HepG2 (cell line): ENCODE results near the gene GABRG3. TPM values are rescaled to one million over a fixed set of nuclear protein-coding genes. Genes with fewer than 3 reads are reported as not detected.

Experiments
- HMGA1 ChIP-seq: sonication (generic); formaldehyde crosslinking; conservative IDR thresholded peaks from 2 replicates; pipeline ENCODE4 v1.4.0; 2020; ENCODE audit warnings: missing genetic modification reagents
- HOXA3 ChIP-seq: sonication (generic); formaldehyde crosslinking; IDR thresholded peaks from 2 replicates; pipeline ENCODE4 v1.5.0; 2020; ENCODE audit warnings: missing genetic modification reagents
- MATR3 ChIP-seq: sonication (generic); formaldehyde crosslinking; IDR thresholded peaks from 2 replicates; pipeline ENCODE4 v1.4.0; 2020; ENCODE audit warnings: missing genetic modification reagents
- MTA3 ChIP-seq: sonication (generic); formaldehyde crosslinking; IDR thresholded peaks from 2 replicates; pipeline ENCODE4 v1.4.0; 2020; ENCODE audit warnings: missing genetic modification reagents
- NR1H2 ChIP-seq: sonication (generic); formaldehyde crosslinking; IDR thresholded peaks from 2 replicates; pipeline ENCODE4 v1.8.1; 2022; ENCODE audit warnings: low read depth, missing genetic modification reagents, borderline replicate concordance
- NR2C2 ChIP-seq: sonication (generic); formaldehyde crosslinking; IDR thresholded peaks from 2 replicates; pipeline ENCODE4 v1.4.0; 2020; ENCODE audit warnings: missing genetic modification reagents, mild to moderate bottlenecking, moderate library complexity, borderline replicate concordance
- RFX1 ChIP-seq: fragments of 450-650 bp; IDR thresholded peaks from 2 replicates; pipeline ENCODE4 v1.6.1; 2017
- ZBTB4 ChIP-seq: sonication (generic); formaldehyde crosslinking; IDR thresholded peaks from 2 replicates; pipeline ENCODE4 v1.4.0; 2020; ENCODE audit warnings: missing genetic modification reagents, mild to moderate bottlenecking, borderline replicate concordance
- ZNF33B ChIP-seq: sonication (generic); formaldehyde crosslinking; IDR thresholded peaks from 2 replicates; pipeline ENCODE4 v1.5.1; 2020; ENCODE audit warnings: mild to moderate bottlenecking, missing genetic modification reagents
- ZNF34 ChIP-seq: sonication (generic); formaldehyde crosslinking; IDR thresholded peaks from 2 replicates; pipeline ENCODE4 v1.4.0; 2020; ENCODE audit warnings: mild to moderate bottlenecking, missing genetic modification reagents, borderline replicate concordance
- ZNF605 ChIP-seq: sonication (generic); formaldehyde crosslinking; IDR thresholded peaks from 2 replicates; pipeline ENCODE4 v1.8.0; 2022; ENCODE audit warnings: mild to moderate bottlenecking, missing genetic modification reagents
- ZNF878 ChIP-seq: sonication (generic); formaldehyde crosslinking; IDR thresholded peaks from 2 replicates; pipeline ENCODE4 v1.8.1; 2023; ENCODE audit warnings: mild to moderate bottlenecking, missing genetic modification reagents, moderate library complexity
- ZUFSP ChIP-seq: sonication (generic); formaldehyde crosslinking; IDR thresholded peaks from 2 replicates; pipeline ENCODE4 v1.9.0; 2021; ENCODE audit warnings: missing genetic modification reagents, mild to moderate bottlenecking, borderline replicate concordance
- polyA plus RNA-seq, 8 experiments: library from polyadenylated mRNA; depleted of rRNA in 3 of 8; stranded (reverse) in 7 of 8; unstranded in 1 of 8; fragments of >200 nt; fragmentation: Illumina TruSeq in 4 of 8; extraction: Trizol in 4 of 8; gene quantifications; 2 replicates each; pipeline versions ENCODE4 v1.2.1 to v1.2.3, GENCODE V29; 2011 to 2016; ENCODE audit warnings: low read depth in 4 of 8, missing spikeins in 1 of 8, mixed read lengths in 1 of 8; ENCODE audit not compliant: insufficient read depth in 1 of 8
- total RNA-seq, 5 experiments: library from RNA; depleted of rRNA; stranded (reverse); fragments of >200 nt; fragmentation: Illumina TruSeq; extraction: Trizol; gene quantifications; 2 replicates each; pipeline ENCODE4 v1.2.3, GENCODE V29; 2016; ENCODE audit warnings: low read depth in 1 of 5

The GABRG3 gene
- total and polyA plus RNA-seq, 2 of the 13 experiments (the other 11 are each of a cell fraction or from before 2014, with no cell fraction given), result not detected

- TF ChIP-seq NR1H2 (CRISPR knock-in tag) (no peak), RFX1 (no peak), HOXA3 (no peak), NR2C2 (no peak), ZBTB4 (no peak), ZNF878 (CRISPR knock-in tag) (no peak), HMGA1 (CRISPR knock-in tag) (no peak), ZUFSP (CRISPR knock-in tag) (no peak), MTA3 (CRISPR knock-in tag) (no peak), ZNF34 (CRISPR knock-in tag) (no peak), ZNF33B (CRISPR knock-in tag) (no peak), ZNF605 (no peak), MATR3 (CRISPR knock-in tag) (no peak)
These were observed 118.2 kb downstream of the GABRG3 start (continued) for GRCh38 chr15:27089233-27089586.
